Prostate gland (tissue), 2 donors: ENCODE data around the gene NLGN4Y. TPM values are rescaled to one million over a fixed set of nuclear protein-coding genes. Genes with fewer than 3 reads are reported as not detected.

Experiments
- DNase-seq: peaks from one replicate; pipeline ENCODE4 v3.0.0-alpha.2; 2019; ENCODE audit warnings: low spot score
- H3K27ac ChIP-seq, 2 donors: fragments of 200-600 bp; sonication (generic); 2 replicates each; pipeline ENCODE4 v1.5.1; 2017 to 2019
- H3K27me3 ChIP-seq: fragments of 200-600 bp; sonication (generic); replicated peaks from 2 replicates; pipeline ENCODE4 v1.5.1; 2019; ENCODE audit not compliant: insufficient read depth
- H3K36me3 ChIP-seq, 2 donors: fragments of 200-600 bp; sonication (generic); 1 replicate in 1 of 2; 2 replicates in 1 of 2; pipeline versions ENCODE4 v1.5.1 to v1.8.1; 2017 to 2019
- H3K4me1 ChIP-seq: fragments of 200-600 bp; sonication (generic); replicated peaks from 2 replicates; pipeline ENCODE4 v1.5.1; 2019
- H3K4me3 ChIP-seq, 2 donors: fragments of 200-600 bp; sonication (generic); 2 replicates each; pipeline ENCODE4 v1.5.1; 2017 to 2019
- H3K9me3 ChIP-seq: fragments of 200-600 bp; sonication (generic); 2 replicates; pipeline ENCODE4 v1.5.1; 2017
- CTCF ChIP-seq, 4 experiments: fragments of 200-600 bp in 2 of 4; fragments of 450-650 bp in 2 of 4; sonication (generic) in 2 of 4; IDR thresholded peaks; 1 replicate in 3 of 4; 2 replicates in 1 of 4; pipeline ENCODE4 v1.5.1; 2016 to 2019; ENCODE audit warnings: antibody characterized with exemption in 4 of 4, mild to moderate bottlenecking in 2 of 4, moderate library complexity in 2 of 4
- POLR2A ChIP-seq: fragments of 450-650 bp; IDR thresholded peaks from one replicate; pipeline ENCODE4 v1.6.1; 2016; ENCODE audit warnings: antibody characterized with exemption, mild to moderate bottlenecking
- POLR2AphosphoS5 ChIP-seq: sonication (generic); formaldehyde crosslinking; IDR thresholded peaks from one replicate; pipeline ENCODE4 v1.6.1; 2017; ENCODE audit warnings: antibody characterized with exemption
- WGBS: methylation state at CpG from one replicate; pipeline ENCODE4 v1.1.5; 2018; 5-methylcytosine and 5-hydroxymethylcytosine counted together
- intact Hi-C: fragments of 100-400 bp; cut with DNase I; formaldehyde crosslinking; loops from one replicate; pipeline ENCODE4 v1.14.2; 2022
- total RNA-seq, 2 donors: library from RNA; depleted of rRNA; stranded (reverse); fragments of >200 nt; gene quantifications; one replicate each; pipeline ENCODE4 v1.1.0, GENCODE V29; 2016

Gene NLGN4Y
- 10 to 100 TPM; 22.4 to 24.4 TPM for total RNA-seq

- intact Hi-C loops: no loop called here
- Histone ChIP-seq H3K9me3 (no peaks in the 10 kb centered on the region), H3K36me3 (no peaks in the 10 kb centered on the region), H3K4me3 (peak within 1 kb of the TSS; percentile 42), H3K27me3 (no peaks in the 10 kb centered on the region), H3K4me1 (no peaks in the 10 kb centered on the region), H3K27ac (peak within 1 kb of the TSS; percentile 60 to 73)
- TF ChIP-seq POLR2AphosphoS5: no peak
- TF ChIP-seq CTCF (IDR thresholded peaks at IDR 0.05): no peak
- no peak for TF ChIP-seq POLR2A
- peak; percentile 16 for DNase-seq
- 0% methylated on average over 36 of the region's 65 CpGs for WGBS
Measured at GRCh38 chrY:14524272-14525231, at the start of gene NLGN4Y. Gene NLGN4Y (plus strand): TSS chrY:14524529. CDS start chrY:14622120, 97,591 bp downstream.

- H3K4me1 ChIP-seq: no peaks in the 10 kb centered on the region
- no peak overlapping the region for H3K4me3 ChIP-seq
- no peaks in the 10 kb centered on the region for H3K9me3 ChIP-seq
- no peak overlapping the region for H3K27ac ChIP-seq
- H3K27me3 ChIP-seq: no peaks in the 10 kb centered on the region
- no peak for TF ChIP-seq POLR2A
- no peak for TF ChIP-seq POLR2AphosphoS5
- no peak for TF ChIP-seq CTCF (IDR thresholded peaks at IDR 0.05)
- intact Hi-C loops: no loop called here
- H3K36me3 ChIP-seq: no peaks in the 10 kb centered on the region
- no peak for DNase-seq
Measured at GRCh38 chrY:14485935-14486334, 38.4 kb upstream of the NLGN4Y start.

GRCh38 chrY:14490226-14490625 lies 34.1 kb upstream of the NLGN4Y start:
- H3K4me3 ChIP-seq: no peak overlapping the region
- H3K27me3 ChIP-seq: no peaks in the 10 kb centered on the region
- no peaks in the 10 kb centered on the region for H3K4me1 ChIP-seq
- intact Hi-C loops: no loop called here
- 79% methylated on average over 1 of the region's 1 CpG for WGBS
- no peak for DNase-seq
- H3K27ac ChIP-seq: no peak overlapping the region
- no peak for TF ChIP-seq POLR2A
- no peak for TF ChIP-seq CTCF (IDR thresholded peaks at IDR 0.05)
- TF ChIP-seq POLR2AphosphoS5: no peak
- no peaks in the 10 kb centered on the region for H3K36me3 ChIP-seq
- no peaks in the 10 kb centered on the region for H3K9me3 ChIP-seq

GRCh38 chrY:14498071-14498470 lies 26.3 kb upstream of the NLGN4Y start:
- 76% methylated on average over 2 of the region's 2 CpGs for WGBS
- H3K4me3 ChIP-seq: no peak overlapping the region
- H3K9me3 ChIP-seq: no peaks in the 10 kb centered on the region
- no peak for DNase-seq
- intact Hi-C loops: no loop called here
- no peaks in the 10 kb centered on the region for H3K4me1 ChIP-seq
- TF ChIP-seq POLR2A (no peak), POLR2AphosphoS5 (no peak), CTCF (IDR thresholded peaks at IDR 0.05) (no peak)
- no peaks in the 10 kb centered on the region for H3K27me3 ChIP-seq
- no peak overlapping the region for H3K27ac ChIP-seq
- H3K36me3 ChIP-seq: no peaks in the 10 kb centered on the region

- DNase-seq: no peak
- TF ChIP-seq POLR2AphosphoS5: no peak
- no peak for TF ChIP-seq CTCF (IDR thresholded peaks at IDR 0.05)
- TF ChIP-seq POLR2A: no peak
- intact Hi-C loops: no loop called here
- no peaks in the 10 kb centered on the region for H3K27me3 ChIP-seq
- H3K36me3 ChIP-seq: no peaks in the 10 kb centered on the region
- H3K9me3 ChIP-seq: no peaks in the 10 kb centered on the region
- H3K27ac ChIP-seq: no peak overlapping the region
- 100% methylated on average over 2 of the region's 2 CpGs for WGBS
- no peaks in the 10 kb centered on the region for H3K4me1 ChIP-seq
- H3K4me3 ChIP-seq: no peak overlapping the region
Measured at GRCh38 chrY:14504592-14504991, 19.7 kb upstream of the NLGN4Y start.
